Activated T-helper 1 cell treated with anti-CD3 and anti-CD28 coated beads, Interleukin-2, amount 50 U/mL, for 16 hours (primary cell): Measurements from ENCODE around the gene S1PR5.

Experiments used
- DNase-seq, 2 donors: peaks; one replicate each; pipeline ENCODE4 v3.0.0-alpha.2; 2020; ENCODE audit warnings: low read depth in 1 of 2, low spot score in 1 of 2

Gene S1PR5

GRCh38 chr19:10473192-10473591 is 44.1 kb downstream of the S1PR5 start:
- DNase-seq, result no peak

GRCh38 chr19:10471909-10472308 is 45.3 kb downstream of the S1PR5 start:
- DNase-seq, result no peak

DNA sequence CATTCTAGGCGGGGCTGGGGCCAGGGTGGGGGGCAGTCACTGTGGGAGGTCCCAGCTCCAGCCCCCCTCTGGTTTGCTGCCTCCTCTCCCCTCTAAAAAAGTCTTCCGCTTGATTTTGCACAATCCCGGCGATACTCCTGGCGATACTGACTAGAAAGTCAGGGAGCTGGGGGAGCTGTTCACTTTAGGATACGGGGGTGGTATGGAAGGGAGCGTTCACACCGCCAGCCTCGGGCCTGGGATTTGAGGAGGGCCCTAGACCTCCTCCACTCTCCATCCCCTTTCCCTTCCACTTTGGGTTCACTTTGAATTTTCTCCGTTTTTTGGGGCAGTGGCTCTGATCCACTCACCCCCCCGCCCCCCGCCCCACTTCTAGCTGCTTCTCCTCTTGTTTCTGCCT is 49.1 kb downstream of the S1PR5 start:
- no peak for DNase-seq

GRCh38 chr19:10467104-10467706 is 50.0 kb downstream of the S1PR5 start:
- DNase-seq, result no peak

GRCh38 chr19:10464456-10464855 is 52.8 kb downstream of the S1PR5 start:
- DNase-seq, result no peak
